Stimulated activated CD4-positive, alpha-beta T cell treated with anti-CD3 and anti-CD28 coated beads, Interleukin-4, amount 100 ng/mL, for 48 hours (primary cell): ENCODE measurements around the gene TBXAS1.

ENCODE experiments used
- DNase-seq, 2 donors: peaks; one replicate each; pipeline ENCODE4 v3.0.0-alpha.2; 2020; ENCODE audit warnings: low read depth in 2 of 2

TBXAS1 gene

DNA sequence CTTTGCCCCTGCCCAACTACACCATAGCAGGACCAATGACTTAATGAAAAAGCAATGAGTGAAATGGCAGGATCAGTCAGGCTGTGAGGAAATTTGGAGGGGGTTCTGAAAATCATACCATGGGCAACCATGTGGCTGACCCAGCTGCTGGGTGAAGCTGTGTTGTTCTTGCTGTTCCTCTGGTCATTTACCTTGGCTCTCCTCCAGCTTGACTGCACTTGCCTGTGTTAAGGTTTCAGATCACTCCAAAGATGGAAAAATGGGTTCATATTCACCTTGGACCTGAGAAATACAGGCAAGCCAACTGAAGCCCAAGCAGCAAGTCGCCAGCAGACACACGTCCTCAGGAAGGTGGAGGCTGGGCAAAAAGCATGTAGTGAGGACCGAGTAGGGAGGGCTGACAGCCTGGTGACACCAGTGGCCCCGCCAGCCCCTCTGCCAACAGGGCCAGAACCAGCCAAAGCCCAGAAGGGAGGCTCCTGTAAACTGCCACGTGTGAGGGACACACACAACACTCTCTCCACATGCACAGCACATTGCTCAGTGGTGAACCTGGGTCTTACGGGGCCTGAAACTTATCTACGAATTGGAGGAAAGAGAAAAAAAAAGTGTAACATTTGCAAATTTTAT, 193.6 kb downstream of the TBXAS1 start:
- no peak for DNase-seq

GRCh38 chr7:140023728-140024127, 194.7 kb downstream of the TBXAS1 start:
- no peak for DNase-seq

DNA sequence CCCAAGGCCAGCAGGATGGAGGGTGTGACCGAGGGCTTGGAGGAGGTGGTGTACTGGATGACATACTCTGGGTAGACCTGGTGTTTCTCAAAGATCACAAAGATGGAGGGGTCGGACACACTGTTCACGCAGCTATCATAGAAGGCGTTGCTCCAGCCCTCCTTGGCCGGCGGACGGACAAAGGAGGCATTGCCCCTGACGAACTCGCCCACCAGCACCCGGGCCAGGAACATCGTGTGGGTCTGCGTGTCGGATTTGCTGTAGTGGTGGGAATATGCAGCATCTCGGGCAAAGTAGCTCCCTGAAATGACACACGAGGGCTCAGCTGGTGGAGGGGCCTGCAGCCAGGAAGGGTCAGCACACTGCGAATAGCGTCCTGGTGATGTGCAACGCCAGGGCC, 195.5 kb downstream of the TBXAS1 start:
- no peak for DNase-seq

GRCh38 chr7:140025241-140025640, 196.2 kb downstream of the TBXAS1 start:
- DNase-seq = no peak

- DNase-seq = no peak
Measured at GRCh38 chr7:140025814-140026433, 196.9 kb downstream of the TBXAS1 start.

- DNase-seq = no peak
Measured at GRCh38 chr7:140026935-140027334, 197.9 kb downstream of the TBXAS1 start.

- DNase-seq = no peak
Measured at GRCh38 chr7:140027858-140028257, 198.8 kb downstream of the TBXAS1 start.

DNA sequence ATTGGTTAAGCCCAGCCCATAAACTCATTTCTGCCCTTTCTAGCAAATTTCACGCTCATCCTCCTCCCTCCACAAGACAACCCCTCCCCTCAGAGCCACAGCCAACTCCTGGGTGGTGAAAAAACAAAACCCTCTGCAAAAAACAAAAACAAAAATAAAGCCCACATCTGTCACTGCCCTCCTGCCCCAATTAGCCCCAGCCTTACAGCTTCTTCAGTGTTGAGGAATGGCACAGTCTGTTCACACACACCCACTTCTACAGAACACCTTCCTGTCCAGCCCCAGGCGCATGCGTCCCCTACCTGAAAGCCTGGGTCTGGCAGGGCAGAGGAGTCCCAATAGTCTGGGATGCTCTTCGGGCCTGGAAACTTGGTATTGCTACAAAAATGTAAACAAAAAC, 199.2 kb downstream of the TBXAS1 start:
- no peak for DNase-seq

GRCh38 chr7:140029072-140029471, 200.0 kb downstream of the TBXAS1 start:
- no peak for DNase-seq

GRCh38 chr7:140031364-140031763, 202.3 kb downstream of the TBXAS1 start:
- DNase-seq = no peak

DNA sequence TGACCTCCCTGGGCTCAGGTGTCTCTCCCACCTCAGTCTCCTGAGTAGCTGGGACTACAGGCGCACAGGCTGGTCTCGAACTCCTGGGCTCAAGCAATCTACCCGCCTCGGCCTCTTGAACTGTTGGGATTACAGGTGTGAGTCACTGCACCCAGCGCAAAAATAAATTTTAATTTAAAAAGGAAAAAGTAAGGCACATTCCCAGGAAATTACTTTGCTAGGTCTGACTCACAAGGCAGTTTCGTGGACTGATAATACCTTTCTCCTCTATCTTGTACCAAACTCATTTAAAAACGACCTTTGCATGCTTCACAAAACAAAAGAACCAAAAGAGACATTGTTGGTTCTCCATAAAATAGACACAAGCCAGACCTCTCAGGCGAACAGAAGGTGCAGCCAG, 204.0 kb downstream of the TBXAS1 start:
- no peak for DNase-seq

DNA sequence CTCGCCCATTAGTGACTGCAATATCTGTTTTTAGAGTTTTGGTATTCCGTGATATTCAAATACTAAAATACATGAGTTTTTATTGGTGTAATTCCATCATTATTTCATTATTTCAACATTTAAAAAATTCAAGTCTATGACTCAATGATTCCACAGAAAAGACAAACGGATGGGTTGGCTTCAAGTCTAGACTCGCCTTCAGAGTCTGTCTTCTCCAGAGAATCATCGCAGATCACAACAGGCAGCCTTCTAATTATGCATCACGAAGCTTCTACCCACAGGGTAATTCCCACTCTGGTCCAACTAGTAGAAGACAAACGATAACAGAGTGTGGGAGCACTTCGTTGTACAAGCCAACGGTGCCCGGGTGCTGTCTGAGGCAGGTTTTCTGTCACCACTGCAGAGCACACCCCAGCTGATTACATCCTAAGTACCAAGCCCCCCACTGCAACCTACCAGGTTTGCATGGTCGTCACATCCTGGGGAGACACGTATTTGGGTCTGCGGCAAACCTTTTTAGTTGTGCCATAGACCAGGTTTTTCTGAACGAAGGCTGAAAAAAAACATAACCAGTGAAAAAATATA, 204.8 kb downstream of the TBXAS1 start:
- no peak for DNase-seq

DNA sequence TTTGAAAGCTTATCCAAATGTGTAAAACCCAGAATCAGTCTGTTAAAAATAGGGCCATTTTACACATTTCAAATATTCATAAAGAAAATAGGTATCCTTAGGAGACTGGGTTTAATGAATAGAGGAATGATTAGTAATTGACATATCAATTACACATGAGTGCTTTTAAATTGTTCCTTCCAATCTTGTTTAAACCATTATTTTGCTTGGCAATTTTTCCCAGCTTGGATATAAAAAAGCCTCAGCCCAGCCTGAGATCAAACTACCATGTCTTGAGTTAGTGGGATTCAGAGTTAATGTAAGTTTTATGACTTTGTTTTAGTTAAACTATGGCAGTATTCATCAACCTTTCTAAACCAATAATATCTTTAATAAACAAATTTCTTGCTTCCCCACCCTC, 205.4 kb downstream of the TBXAS1 start:
- DNase-seq = no peak

GRCh38 chr7:140035400-140036223, 206.5 kb downstream of the TBXAS1 start:
- no peak for DNase-seq

DNA sequence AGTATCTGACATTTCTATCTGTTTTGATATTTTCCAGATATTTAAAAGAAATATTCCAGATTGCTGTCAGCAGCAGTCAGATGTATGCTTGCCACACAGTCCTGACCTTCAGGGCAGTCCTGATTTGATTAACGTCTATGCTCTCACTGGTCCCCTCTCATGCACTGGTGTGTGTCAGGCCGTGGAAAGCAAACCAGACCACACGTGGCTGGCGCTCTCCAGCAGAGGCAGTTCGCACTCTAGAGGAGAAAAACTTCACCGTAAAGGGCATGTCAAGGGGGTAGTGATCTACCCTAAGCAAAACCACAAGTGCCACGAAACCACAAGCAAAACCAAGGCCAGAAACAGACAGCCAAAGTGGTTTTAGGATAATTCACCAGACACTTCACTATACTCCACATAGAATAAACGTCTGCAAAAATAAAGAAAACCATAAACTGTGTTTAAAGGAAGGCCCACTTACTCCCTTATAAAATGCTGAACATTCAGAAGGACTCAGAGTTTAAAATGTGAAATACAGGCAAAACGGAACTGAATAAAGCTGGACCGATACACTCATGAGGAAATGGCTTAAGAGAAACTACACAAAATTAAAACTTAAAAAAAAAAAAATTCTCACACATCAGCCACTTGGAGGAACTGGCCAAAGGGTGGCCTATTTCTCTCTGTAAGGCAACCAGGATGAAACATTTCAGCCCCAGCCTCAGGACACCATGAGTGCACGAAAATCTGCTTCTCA, 207.3 kb downstream of the TBXAS1 start:
- DNase-seq = no peak

DNA sequence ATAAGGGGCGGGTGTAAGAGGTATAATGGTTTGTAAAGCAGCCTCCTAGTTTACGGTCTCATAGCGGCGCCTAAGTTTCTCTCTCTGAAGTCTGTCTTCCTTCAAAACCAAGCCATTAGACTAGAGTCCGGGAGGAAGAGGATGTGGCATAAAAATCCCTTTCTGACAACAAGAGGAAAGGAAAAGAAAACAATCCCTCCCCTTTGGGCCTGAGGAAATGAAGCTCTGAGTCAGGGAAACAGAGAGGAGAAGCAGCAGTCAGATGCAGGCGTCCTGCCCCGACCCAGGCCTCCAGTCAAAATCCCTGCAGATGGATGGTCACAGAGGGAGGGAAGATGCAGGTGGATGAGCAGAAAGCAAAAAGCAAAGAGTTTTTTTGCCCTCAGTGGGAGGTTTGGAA, 210.0 kb downstream of the TBXAS1 start:
- no peak for DNase-seq

- DNase-seq = no peak
Measured at GRCh38 chr7:140039896-140040295, 210.8 kb downstream of the TBXAS1 start.

DNA sequence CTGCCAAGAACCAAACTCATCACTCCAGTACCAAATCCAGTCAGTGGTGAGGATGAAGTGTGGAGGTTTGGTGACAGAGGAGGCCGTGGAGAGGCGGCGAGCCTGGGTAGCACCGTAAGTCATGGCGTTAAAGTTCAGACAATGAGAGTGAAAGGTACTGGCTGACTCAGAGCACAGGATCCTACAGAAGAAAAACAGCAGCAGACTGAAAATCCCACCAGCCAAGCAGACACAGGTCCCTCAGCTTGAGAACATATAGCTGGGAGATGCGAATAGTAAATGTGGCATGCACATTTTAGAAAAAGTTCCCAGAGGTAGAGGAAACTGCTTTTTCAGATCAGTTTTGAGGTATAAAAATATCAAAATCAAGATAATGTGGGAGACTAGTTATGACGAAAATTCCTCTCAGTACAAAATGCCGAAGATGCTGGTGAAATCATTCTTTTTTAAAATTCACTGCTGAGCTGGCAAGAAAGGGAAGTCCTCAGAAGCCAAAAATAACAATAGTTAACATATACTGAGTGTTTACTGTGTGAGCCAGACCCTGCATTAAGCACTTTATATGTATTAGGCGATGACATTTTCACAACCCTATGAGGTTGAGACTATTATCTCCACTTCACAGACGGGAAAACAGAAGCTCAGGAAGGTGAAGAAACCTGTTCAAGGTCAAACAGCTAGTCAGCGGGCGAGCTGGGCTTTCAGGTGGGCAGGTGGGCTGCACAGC, 212.8 kb downstream of the TBXAS1 start:
- DNase-seq = no peak

DNA sequence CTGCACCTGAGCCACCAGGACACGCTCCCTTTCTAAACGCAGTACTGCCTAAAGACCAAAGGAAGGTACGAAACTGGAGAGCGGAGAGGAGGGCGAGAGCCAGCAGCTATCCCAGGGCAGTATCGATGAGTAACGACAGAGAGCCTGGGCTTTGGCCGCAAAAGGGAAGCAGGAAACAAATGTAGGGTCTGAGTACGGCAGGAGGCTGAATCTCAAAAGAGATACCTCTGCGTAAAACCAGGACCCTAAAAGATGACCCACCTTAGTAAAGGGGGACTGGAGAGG, 213.3 kb downstream of the TBXAS1 start:
- DNase-seq = no peak

GRCh38 chr7:140044251-140044650, 215.2 kb downstream of the TBXAS1 start:
- DNase-seq = no peak

DNA sequence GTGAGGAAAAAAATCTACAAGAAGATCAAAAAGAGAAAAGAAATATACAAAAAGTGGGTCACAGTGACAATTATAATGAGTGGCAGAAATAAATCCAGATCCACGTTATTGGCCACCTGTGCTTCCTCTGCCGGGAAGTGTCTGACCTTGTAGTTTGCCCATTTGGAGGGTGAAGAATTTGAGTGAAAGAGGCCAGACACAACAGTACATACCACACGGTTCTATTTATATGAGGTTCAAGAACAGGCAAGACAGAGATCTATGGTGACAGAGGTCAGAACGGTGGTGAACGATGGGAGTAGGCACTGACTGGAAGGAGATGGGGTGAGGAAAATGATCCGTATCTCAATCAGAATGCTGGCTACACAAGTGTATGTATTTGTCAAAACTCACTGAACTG, 216.6 kb downstream of the TBXAS1 start:
- DNase-seq = no peak

GRCh38 chr7:140047197-140047596, 218.1 kb downstream of the TBXAS1 start:
- no peak for DNase-seq
